Measurements from ENCODE around the gene OR7C1.
"Not testable (repeated sequence)": the region's sequence is repeated elsewhere in the genome, so short reads cannot be mapped to it uniquely, and the experiment has no call there.

GRCh38 chr19:14773722-14774121 is 61.3 kb downstream of the OR7C1 start:
- not testable (repeated sequence) for TF ChIP-seq POLR2A, POLR2AphosphoS5, CTCF (IDR thresholded peaks at IDR 0.05)

Measured in upper lobe of left lung (tissue), 4 donors.